Stimulated activated CD4-positive, alpha-beta T cell treated with anti-CD3 and anti-CD28 coated beads, Interleukin-2, amount 100 ng/mL, for 24 hours (primary cell): ENCODE results near the gene ITM2B.
"Not testable (repeated sequence)": the region's sequence is repeated elsewhere in the genome, so short reads cannot be mapped to it uniquely, and the experiment has no call there.

Source experiments
- DNase-seq, 2 donors: peaks; one replicate each; pipeline ENCODE4 v3.0.0-alpha.2; 2020

ITM2B gene

GRCh38 chr13:48233046-48233888, at the start of gene ITM2B:
Gene ITM2B, plus strand, starts transcription at chr13:48233206. Its CDS starts 155 bp downstream, at chr13:48233361.
- peak; percentile 65 to 71 for DNase-seq

GRCh38 chr13:48184260-48184659, 48.7 kb upstream of the ITM2B start:
- DNase-seq: no peak

- no peak for DNase-seq
Observed at GRCh38 chr13:48185018-48185417, 48.0 kb upstream of the ITM2B start.

GRCh38 chr13:48186722-48187121, 46.3 kb upstream of the ITM2B start:
- DNase-seq: no peak

- no peak for DNase-seq
Observed at GRCh38 chr13:48188131-48188530, 44.9 kb upstream of the ITM2B start.

- DNase-seq: no peak
Observed at GRCh38 chr13:48188601-48189000, 44.4 kb upstream of the ITM2B start.

GRCh38 chr13:48189171-48189570, 43.8 kb upstream of the ITM2B start:
- no peak for DNase-seq

- no peak for DNase-seq
Observed at GRCh38 chr13:48192411-48192935, 40.5 kb upstream of the ITM2B start.

- DNase-seq: no peak
Observed at GRCh38 chr13:48194379-48194754, 38.6 kb upstream of the ITM2B start.

GRCh38 chr13:48199404-48199946, 33.5 kb upstream of the ITM2B start:
- DNase-seq: no peak

GRCh38 chr13:48201044-48201443, 32.0 kb upstream of the ITM2B start:
- no peak for DNase-seq

- not testable (repeated sequence) for DNase-seq
Observed at GRCh38 chr13:48207207-48207606, 25.8 kb upstream of the ITM2B start.

- DNase-seq: no peak
Observed at GRCh38 chr13:48210178-48210577, 22.8 kb upstream of the ITM2B start.

GRCh38 chr13:48214519-48215121, 18.4 kb upstream of the ITM2B start:
- DNase-seq: peak in 1 of 2 donors; percentile 7

GRCh38 chr13:48215511-48216203, 17.3 kb upstream of the ITM2B start:
- not testable (repeated sequence) for DNase-seq

GRCh38 chr13:48216204-48216711, 16.7 kb upstream of the ITM2B start:
- no peak for DNase-seq

GRCh38 chr13:48220592-48220980, 12.4 kb upstream of the ITM2B start:
- peak in 1 of 2 donors; percentile 16 for DNase-seq

- DNase-seq: no peak
Observed at GRCh38 chr13:48220981-48221685, 11.9 kb upstream of the ITM2B start.

- DNase-seq: no peak
Observed at GRCh38 chr13:48221686-48222187, 11.3 kb upstream of the ITM2B start.

GRCh38 chr13:48222358-48223301, 10.4 kb upstream of the ITM2B start:
- DNase-seq: no peak

- no peak for DNase-seq
Observed at GRCh38 chr13:48224701-48225100, 8.3 kb upstream of the ITM2B start.
